GM18508 (cell line): ENCODE measurements around the gene BBS5.
"Not testable (repeated sequence)": the region's sequence is repeated elsewhere in the genome, so short reads cannot be mapped to it uniquely, and the experiment has no call there.

Experiments
- ATAC-seq: cut with Tn5 transposase; IDR thresholded peaks from one replicate; pipeline ENCODE4 v1.9.1; 2021; ENCODE audit warnings: moderate number of reproducible peaks; ENCODE audit not compliant: insufficient read depth, unreplicated experiment

BBS5 gene

GRCh38 chr2:169539460-169539859 is 60.2 kb downstream of the BBS5 start:
- not testable (repeated sequence) for ATAC-seq

- ATAC-seq, result no peak
These were observed 60.9 kb downstream of the BBS5 start for GRCh38 chr2:169540146-169540545.

- ATAC-seq, result no peak
These were observed 63.1 kb downstream of the BBS5 start for GRCh38 chr2:169542433-169542832.

GRCh38 chr2:169546756-169547155 is 67.5 kb downstream of the BBS5 start:
- ATAC-seq, result no peak
